A549 (cell line): ENCODE data around the gene SPTBN4.

ENCODE experiments used
- CBX2 ChIP-seq: fragments of 200-600 bp; sonication (generic); IDR thresholded peaks from 2 replicates; pipeline ENCODE4 v1.6.1; 2016; ENCODE audit warnings: low read depth, mild to moderate bottlenecking, borderline replicate concordance
- EP300 ChIP-seq, 2 experiments: fragments of >200 bp; sonication (Bioruptor Twin); formaldehyde crosslinking; IDR thresholded peaks; 2 replicates in 1 of 2; 3 replicates in 1 of 2; pipeline ENCODE4 v1.6.1; 2016 to 2017
- HDAC2 ChIP-seq: fragments of 200-600 bp; sonication (generic); IDR thresholded peaks from 2 replicates; pipeline ENCODE4 v1.6.1; 2016
- JUN ChIP-seq, 2 experiments: fragments of >200 bp; sonication (Bioruptor Twin); formaldehyde crosslinking; IDR thresholded peaks; 2 replicates in 1 of 2; 3 replicates in 1 of 2; pipeline ENCODE4 v1.6.1; 2016 to 2017
- POLR2A ChIP-seq: IDR thresholded peaks from 2 replicates; pipeline ENCODE4 v1.6.1; 2012; ENCODE audit warnings: mild to moderate bottlenecking, low read length
- RAD21 ChIP-seq, 2 experiments: fragments of >200 bp in 1 of 2; sonication (Bioruptor Twin) in 1 of 2; formaldehyde crosslinking in 1 of 2; IDR thresholded peaks in 1 of 2; conservative IDR thresholded peaks in 1 of 2; 2 replicates in 1 of 2; 3 replicates in 1 of 2; pipeline ENCODE4 v1.6.1; 2012 to 2018; ENCODE audit warnings: inconsistent platforms in 1 of 2
- TFCP2L1 ChIP-seq: fragments of 250-450 bp; sonication (Bioruptor Pico); IDR thresholded peaks from 2 replicates; pipeline ENCODE4 v1.5.0; 2021; ENCODE audit warnings: mild to moderate bottlenecking
- TF ChIP-seq, protein P1 (sequence below): fragments of 450-650 bp; IDR thresholded peaks from 2 replicates; pipeline ENCODE4 v1.6.1; 2014; ENCODE audit warnings: antibody characterized with exemption
- TF ChIP-seq, protein P2 (sequence below): IDR thresholded peaks from 2 replicates; pipeline ENCODE4 v1.6.1; 2012
- TF ChIP-seq, protein P3 (sequence below): fragments of >200 bp; sonication (Bioruptor Twin); formaldehyde crosslinking; IDR thresholded peaks from 3 replicates; pipeline ENCODE4 v1.6.1; 2016
- TF ChIP-seq, protein P4 (sequence below): fragments of >200 bp; sonication (Bioruptor Twin); formaldehyde crosslinking; IDR thresholded peaks from 3 replicates; pipeline ENCODE4 v1.5.1; 2016

DNA sequence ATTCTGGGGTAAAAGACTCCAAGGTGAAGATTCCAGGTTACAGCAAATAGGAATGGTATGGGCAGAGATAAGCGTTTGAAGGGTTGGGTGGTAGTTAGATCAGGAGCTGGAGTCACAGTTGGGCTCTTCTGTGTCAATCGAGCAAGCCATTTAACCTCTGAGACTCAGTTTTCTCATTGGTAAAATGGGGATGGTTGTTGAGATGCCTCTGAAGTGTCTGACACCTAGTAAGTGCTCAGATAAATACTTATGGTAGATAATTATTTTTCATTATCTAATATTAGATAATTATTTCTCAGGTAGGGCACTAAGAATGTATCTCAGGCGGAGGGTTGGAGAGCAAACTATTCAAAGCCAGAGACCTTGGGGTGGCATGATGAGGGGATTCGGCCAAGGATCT is 142.2 kb downstream of the SPTBN4 start:
- no peak for TF ChIP-seq CBX2
- TF ChIP-seq TFCP2L1: no peak
- TF ChIP-seq, protein P1, sequence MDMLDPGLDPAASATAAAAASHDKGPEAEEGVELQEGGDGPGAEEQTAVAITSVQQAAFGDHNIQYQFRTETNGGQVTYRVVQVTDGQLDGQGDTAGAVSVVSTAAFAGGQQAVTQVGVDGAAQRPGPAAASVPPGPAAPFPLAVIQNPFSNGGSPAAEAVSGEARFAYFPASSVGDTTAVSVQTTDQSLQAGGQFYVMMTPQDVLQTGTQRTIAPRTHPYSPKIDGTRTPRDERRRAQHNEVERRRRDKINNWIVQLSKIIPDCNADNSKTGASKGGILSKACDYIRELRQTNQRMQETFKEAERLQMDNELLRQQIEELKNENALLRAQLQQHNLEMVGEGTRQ: no peak
- TF ChIP-seq, protein P2, sequence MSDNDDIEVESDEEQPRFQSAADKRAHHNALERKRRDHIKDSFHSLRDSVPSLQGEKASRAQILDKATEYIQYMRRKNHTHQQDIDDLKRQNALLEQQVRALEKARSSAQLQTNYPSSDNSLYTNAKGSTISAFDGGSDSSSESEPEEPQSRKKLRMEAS: no peak
- no peak for TF ChIP-seq EP300 (IDR thresholded peaks at IDR 0.05)
- TF ChIP-seq, protein P3, sequence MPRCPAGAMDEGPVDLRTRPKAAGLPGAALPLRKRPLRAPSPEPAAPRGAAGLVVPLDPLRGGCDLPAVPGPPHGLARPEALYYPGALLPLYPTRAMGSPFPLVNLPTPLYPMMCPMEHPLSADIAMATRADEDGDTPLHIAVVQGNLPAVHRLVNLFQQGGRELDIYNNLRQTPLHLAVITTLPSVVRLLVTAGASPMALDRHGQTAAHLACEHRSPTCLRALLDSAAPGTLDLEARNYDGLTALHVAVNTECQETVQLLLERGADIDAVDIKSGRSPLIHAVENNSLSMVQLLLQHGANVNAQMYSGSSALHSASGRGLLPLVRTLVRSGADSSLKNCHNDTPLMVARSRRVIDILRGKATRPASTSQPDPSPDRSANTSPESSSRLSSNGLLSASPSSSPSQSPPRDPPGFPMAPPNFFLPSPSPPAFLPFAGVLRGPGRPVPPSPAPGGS: no peak
- TF ChIP-seq POLR2A: no peak
- no peak for TF ChIP-seq HDAC2
- TF ChIP-seq, protein P4, sequence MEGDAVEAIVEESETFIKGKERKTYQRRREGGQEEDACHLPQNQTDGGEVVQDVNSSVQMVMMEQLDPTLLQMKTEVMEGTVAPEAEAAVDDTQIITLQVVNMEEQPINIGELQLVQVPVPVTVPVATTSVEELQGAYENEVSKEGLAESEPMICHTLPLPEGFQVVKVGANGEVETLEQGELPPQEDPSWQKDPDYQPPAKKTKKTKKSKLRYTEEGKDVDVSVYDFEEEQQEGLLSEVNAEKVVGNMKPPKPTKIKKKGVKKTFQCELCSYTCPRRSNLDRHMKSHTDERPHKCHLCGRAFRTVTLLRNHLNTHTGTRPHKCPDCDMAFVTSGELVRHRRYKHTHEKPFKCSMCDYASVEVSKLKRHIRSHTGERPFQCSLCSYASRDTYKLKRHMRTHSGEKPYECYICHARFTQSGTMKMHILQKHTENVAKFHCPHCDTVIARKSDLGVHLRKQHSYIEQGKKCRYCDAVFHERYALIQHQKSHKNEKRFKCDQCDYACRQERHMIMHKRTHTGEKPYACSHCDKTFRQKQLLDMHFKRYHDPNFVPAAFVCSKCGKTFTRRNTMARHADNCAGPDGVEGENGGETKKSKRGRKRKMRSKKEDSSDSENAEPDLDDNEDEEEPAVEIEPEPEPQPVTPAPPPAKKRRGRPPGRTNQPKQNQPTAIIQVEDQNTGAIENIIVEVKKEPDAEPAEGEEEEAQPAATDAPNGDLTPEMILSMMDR: no peak
- TF ChIP-seq JUN (IDR thresholded peaks at IDR 0.05): no peak
- TF ChIP-seq RAD21 (conservative IDR thresholded peaks at IDR 0.05 in 1 of 2, IDR thresholded peaks at IDR 0.05 in 1 of 2): no peak
